ENCODE results near the gene CRNKL1.

GRCh38 chr20:20100881-20101280 lies 48.6 kb upstream of the CRNKL1 start:
- no peak for TF ChIP-seq POLR2AphosphoS5 (IDR thresholded peaks at IDR 0.05; ENCODE audit: borderline replicate concordance, low read depth, low read length)
- no peak for TF ChIP-seq EZH2 (IDR thresholded peaks at IDR 0.05)
- no peak for TF ChIP-seq FOXP2 (optimal IDR thresholded peaks at IDR 0.05; ENCODE audit: control extremely low read depth, extremely low read length, insufficient read depth)

All from SK-N-MC (cell line).